Activated T-cell treated with anti-CD3 and anti-CD28 coated beads, Interleukin-2, amount 50 U/mL, for 72 hours (primary cell): ENCODE data around the gene ARPIN. TPM values are rescaled to one million over a fixed set of nuclear protein-coding genes. Genes with fewer than 3 reads are reported as not detected.
"Not testable (repeated sequence)": the region's sequence is repeated elsewhere in the genome, so short reads cannot be mapped to it uniquely, and the experiment has no call there.

ENCODE experiments used
- ATAC-seq, 2 donors: fragments of 150-1000 bp; cut with Tn5 transposase; replicated peaks in 1 of 2; 2 replicates each; pipeline ENCODE4 v1.10.0; 2021; ENCODE audit warnings: moderate library complexity in 2 of 2, mild to moderate bottlenecking in 1 of 2
- DNase-seq, 2 donors: peaks; one replicate each; pipeline ENCODE4 v3.0.0; 2021 to 2022; ENCODE audit warnings: mixed read lengths in 1 of 2
- H3K27ac Mint-ChIP-seq: one replicate; pipeline ENCODE4 v1.8.0; 2022; ENCODE audit warnings: mild to moderate bottlenecking, moderate library complexity, mixed read lengths
- H3K27me3 Mint-ChIP-seq: one replicate; pipeline ENCODE4 v1.8.0; 2022; ENCODE audit warnings: low read depth, mixed read lengths
- H3K36me3 Mint-ChIP-seq, 2 donors: one replicate each; pipeline ENCODE4 v1.8.0; 2022; ENCODE audit warnings: mixed read lengths in 2 of 2, mild to moderate bottlenecking in 1 of 2; ENCODE audit not compliant: insufficient read depth in 2 of 2
- H3K4me1 Mint-ChIP-seq: one replicate; pipeline ENCODE4 v1.8.0; 2022; ENCODE audit warnings: low read depth, mixed read lengths
- H3K4me3 Mint-ChIP-seq, 2 donors: one replicate each; pipeline ENCODE4 v1.8.0; 2022; ENCODE audit warnings: mild to moderate bottlenecking in 2 of 2, mixed read lengths in 2 of 2, moderate library complexity in 2 of 2
- H3K9me3 Mint-ChIP-seq, 2 donors: one replicate each; pipeline ENCODE4 v1.8.0; 2022; ENCODE audit warnings: mixed read lengths in 2 of 2
- total RNA-seq, 2 donors: library from RNA; stranded (reverse); gene quantifications; one replicate each; pipeline ENCODE4 v1.2.3, GENCODE V29; 2022

Gene ARPIN
- total RNA-seq, 2 donors from 2014 or later: not detected

DNA sequence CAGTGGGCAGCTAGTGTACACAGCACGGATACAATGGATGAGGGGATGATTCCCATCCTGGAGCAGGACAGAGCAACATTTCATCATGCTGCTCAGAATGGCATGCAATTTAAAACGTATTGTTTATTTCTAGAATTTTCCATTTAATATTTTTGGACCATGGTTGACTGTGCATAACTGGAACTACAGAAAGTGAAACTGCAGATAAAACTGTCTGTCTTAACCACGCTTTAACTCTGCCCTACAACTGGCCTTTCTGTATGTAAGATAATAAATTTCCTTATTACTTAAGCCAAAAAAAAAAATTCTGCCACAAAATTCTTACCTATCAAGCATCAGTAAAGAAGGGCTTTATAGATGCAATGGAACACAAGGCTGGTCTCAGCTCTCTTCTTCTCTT is 52.3 kb downstream of the ARPIN start:
- DNase-seq: no peak
- H3K4me1 Mint-ChIP-seq: no peaks in the 10 kb centered on the region
- no peak overlapping the region for H3K27ac Mint-ChIP-seq
- peaks cover 0 to 1% of the 10 kb centered on the region in 2 donors for H3K36me3 Mint-ChIP-seq
- no peak overlapping the region for H3K4me3 Mint-ChIP-seq
- ATAC-seq: no peak
- no peaks in the 10 kb centered on the region for H3K27me3 Mint-ChIP-seq
- H3K9me3 Mint-ChIP-seq: no peaks in the 10 kb centered on the region

DNA sequence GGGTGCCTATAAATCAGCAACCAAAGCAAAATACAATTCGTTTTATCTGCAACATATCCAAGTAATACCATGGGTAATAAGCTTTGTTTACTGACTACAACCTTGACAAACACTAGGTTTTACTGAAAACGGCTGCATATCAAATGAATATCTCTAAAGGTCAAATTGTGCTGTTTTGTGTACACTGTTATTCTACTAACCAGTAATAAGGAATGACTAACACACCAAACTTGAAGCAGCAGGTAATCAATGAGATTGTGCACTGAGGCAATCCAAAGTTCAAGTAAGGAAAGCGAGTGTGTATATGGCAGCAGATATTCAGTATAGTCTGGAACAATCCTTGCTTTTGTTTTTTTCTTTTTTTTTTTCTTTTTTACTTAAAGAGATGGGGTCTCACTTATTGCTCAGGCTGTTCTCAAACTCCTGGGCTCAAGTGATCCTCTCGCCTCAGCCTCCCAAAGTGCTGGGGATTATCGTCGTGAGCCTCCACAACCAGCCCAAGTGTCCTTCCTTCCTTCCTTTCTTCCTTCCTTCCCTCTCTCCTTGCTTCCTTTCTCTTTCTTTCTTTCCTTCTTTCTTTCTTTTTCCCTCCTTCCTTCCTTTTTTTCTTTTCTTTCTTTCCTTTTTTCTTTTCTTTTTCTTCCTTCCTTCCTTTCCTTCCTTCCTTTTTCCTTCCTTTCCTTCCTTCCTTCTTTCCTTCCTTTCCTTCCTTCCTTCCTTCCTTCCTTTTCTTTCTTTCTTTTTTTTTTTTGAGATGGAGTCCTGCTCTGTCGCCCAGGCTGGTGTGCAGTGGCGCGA is 53.9 kb downstream of the ARPIN start:
- DNase-seq (no peak), ATAC-seq (no peak)
- H3K4me3 Mint-ChIP-seq: no peak overlapping the region
- no peaks in the 10 kb centered on the region for H3K4me1 Mint-ChIP-seq
- H3K9me3 Mint-ChIP-seq: no peaks in the 10 kb centered on the region
- no peaks in the 10 kb centered on the region for H3K27me3 Mint-ChIP-seq
- H3K36me3 Mint-ChIP-seq: peaks cover 0 to 1% of the 10 kb centered on the region in 2 donors
- H3K27ac Mint-ChIP-seq: no peak overlapping the region

DNA sequence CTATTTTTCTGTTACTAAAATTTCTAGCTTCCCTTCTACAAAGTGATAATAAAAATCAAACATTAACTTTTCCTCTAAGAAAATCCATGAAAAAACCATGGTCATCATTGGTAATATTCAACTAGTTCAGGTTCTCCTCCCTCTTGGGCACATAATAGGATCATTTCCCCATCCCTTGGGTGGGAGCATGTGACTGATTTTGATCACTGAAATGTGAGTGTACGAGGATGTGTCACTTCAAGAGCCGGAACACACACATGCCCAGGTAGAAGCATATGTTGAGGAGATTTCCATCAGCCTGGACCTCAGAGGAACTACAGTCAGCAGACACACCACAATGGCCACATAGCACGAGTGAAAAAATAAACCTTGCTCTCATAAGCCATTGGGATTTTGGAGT is 55.1 kb downstream of the ARPIN start:
- Mint-ChIP-seq H3K36me3 (peaks cover 0 to 1% of the 10 kb centered on the region in 2 donors), H3K27me3 (no peaks in the 10 kb centered on the region), H3K27ac (no peak overlapping the region), H3K4me1 (no peaks in the 10 kb centered on the region), H3K9me3 (no peaks in the 10 kb centered on the region), H3K4me3 (no peak overlapping the region)
- no peak for DNase-seq
- ATAC-seq: no peak

DNA sequence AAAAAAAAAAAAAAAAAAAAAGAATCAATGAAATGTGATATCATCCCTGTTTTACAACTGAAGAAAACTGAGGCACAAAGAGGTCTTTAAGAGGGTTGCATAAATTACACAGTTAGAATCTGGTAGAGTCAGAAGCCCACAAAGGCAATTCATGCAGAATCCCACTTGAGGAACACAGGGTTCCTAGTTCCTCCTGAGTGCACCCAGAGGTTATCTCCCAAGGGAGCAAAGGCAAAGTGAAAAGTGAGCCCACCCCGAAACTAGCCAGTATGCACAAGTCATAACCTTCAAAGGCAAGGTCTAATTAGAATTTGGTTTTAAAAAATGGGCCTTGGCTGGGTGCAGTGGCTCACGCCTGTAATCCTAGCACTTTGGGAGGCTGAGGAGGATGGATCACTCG is 56.8 kb downstream of the ARPIN start:
- Mint-ChIP-seq H3K9me3 (no peaks in the 10 kb centered on the region), H3K4me3 (no peak overlapping the region), H3K4me1 (no peaks in the 10 kb centered on the region), H3K27ac (no peak overlapping the region), H3K36me3 (peaks cover 0 to 4% of the 10 kb centered on the region in 2 donors), H3K27me3 (no peaks in the 10 kb centered on the region)
- no peak for ATAC-seq
- no peak for DNase-seq

DNA sequence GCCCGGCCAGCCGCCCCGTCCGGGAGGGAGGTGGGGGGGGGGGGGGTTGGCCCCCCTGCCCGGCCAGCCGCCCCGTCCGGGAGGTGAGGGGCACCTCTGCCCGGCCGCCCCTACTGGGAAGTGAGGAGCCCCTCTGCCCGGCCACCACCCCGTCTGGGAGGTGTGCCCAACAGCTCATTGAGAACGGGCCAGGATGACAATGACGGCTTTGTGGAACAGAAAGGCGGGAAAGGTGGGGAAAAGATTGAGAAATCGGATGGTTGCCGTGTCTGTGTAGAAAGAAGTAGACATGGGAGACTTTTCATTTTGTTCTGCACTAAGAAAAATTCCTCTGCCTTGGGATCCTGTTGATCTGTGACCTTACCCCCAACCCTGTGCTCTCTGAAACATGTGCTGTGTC is 57.9 kb downstream of the ARPIN start:
- not testable (repeated sequence) for H3K27me3 Mint-ChIP-seq, ATAC-seq, H3K4me3 Mint-ChIP-seq, DNase-seq, H3K4me1 Mint-ChIP-seq, H3K36me3 Mint-ChIP-seq, H3K27ac Mint-ChIP-seq, H3K9me3 Mint-ChIP-seq

DNA sequence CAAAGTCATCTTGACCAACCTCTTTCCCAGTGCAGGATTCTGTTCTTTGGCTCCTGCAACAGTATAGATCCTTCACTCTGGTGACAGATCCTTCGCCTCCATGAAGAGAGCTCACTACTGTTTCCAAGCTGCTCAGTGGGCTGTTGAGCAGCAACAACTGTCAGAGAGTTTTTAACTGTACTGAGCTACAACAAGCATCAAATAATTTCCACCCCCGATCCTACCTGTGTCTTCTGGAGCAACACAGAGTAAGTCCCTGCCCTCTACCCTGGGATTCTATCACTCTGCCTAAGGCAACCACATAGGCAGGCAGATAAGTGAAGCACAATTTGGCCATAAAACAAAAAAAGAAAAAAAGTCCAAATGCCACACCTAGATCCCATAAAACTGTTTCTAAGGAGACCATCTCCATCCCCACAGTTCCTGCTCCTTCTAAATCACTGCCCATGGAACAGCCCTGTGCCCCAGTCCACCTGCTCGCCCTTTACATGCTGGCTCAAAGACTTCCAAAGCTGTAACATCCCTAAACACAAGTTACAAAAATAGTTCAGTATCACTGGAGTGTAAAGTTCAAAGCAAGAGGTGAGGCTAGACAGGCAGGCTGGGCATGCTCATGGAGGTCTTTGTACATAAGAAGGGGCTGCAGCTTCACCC is 60.3 kb downstream of the ARPIN start:
- H3K27ac Mint-ChIP-seq: no peak overlapping the region
- no peaks in the 10 kb centered on the region for H3K4me1 Mint-ChIP-seq
- ATAC-seq (no peak), DNase-seq (no peak)
- H3K4me3 Mint-ChIP-seq: no peak overlapping the region
- peaks cover 0 to 4% of the 10 kb centered on the region in 2 donors for H3K36me3 Mint-ChIP-seq
- no peaks in the 10 kb centered on the region for H3K27me3 Mint-ChIP-seq
- H3K9me3 Mint-ChIP-seq: no peaks in the 10 kb centered on the region

DNA sequence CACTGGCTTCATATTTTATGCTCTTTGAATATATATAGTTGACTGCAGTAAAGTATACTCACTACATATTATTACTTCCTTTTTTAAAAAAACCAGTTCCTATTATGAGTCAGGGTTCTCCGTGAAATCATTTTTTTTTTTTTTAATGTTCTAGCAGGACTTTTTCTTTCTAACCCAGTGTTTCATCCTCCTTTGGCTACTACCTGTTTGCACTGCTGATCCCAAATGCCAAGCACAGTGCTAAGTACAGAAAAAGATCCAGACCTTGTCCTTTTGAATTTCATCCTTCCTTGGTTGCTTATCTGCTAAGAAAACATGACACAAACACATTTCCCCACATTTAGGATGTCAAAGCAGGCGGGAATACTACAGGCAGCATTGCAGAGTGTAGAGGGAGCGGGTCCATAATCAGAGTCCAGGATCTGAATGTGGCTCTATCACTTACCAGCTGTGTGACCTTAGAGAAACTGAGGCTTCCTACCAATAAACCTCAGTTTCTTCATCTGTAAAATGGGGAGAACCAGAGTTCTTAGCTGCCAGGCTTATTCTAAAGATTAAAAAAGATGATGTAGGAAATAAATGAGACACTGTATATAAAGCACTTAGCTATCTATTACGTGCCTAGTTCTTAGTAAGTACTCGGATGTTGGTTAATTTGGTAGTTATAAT is 60.9 kb downstream of the ARPIN start:
- Mint-ChIP-seq H3K36me3 (peaks cover 0 to 4% of the 10 kb centered on the region in 2 donors), H3K9me3 (no peaks in the 10 kb centered on the region), H3K27ac (no peak overlapping the region), H3K4me3 (no peak overlapping the region), H3K4me1 (no peaks in the 10 kb centered on the region), H3K27me3 (no peaks in the 10 kb centered on the region)
- no peak for DNase-seq
- no peak for ATAC-seq

DNA sequence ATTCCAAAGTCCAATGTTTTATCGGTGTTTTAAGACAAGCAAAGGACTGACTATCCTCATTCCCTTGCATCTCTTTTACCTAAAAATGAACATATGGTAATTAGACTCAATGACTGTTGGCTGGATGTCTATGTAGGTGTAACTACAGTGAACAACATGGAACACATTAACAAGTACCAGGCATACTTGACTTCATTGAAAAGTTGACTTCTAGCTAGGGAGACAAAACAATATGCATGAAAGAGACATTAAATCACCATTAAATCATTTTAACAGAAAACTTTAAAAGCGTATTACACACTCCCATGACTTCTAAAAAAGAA is 63.8 kb downstream of the ARPIN start:
- DNase-seq: no peak
- Mint-ChIP-seq H3K9me3 (no peaks in the 10 kb centered on the region), H3K36me3 (peaks cover 0 to 3% of the 10 kb centered on the region in 2 donors), H3K4me1 (no peaks in the 10 kb centered on the region), H3K4me3 (peak overlapping the region in 1 of 2 donors; percentile 31), H3K27me3 (no peaks in the 10 kb centered on the region), H3K27ac (peak overlapping the region; percentile 18)
- ATAC-seq: no peak

DNA sequence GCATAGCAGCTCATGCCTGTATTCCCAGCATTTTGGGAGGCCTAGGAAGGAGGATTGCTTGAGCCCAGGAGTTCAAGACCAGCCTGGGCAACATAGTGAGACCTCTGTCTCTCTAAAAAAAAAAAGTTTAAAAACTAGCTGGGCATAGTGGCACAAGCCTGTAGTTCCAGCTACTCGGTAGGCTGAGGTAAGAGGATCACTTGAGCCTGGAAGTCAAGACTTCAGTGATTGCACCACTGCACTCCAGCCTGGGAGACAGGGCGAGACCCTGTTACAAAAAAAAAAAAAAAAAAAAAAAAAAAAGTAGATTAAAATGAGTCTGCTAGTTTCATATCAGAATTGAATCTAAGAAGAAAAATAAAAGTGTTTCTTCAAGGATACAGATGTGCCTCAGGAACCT is 65.7 kb downstream of the ARPIN start:
- H3K27ac Mint-ChIP-seq: no peak overlapping the region
- H3K4me1 Mint-ChIP-seq: no peaks in the 10 kb centered on the region
- ATAC-seq: no peak
- H3K4me3 Mint-ChIP-seq: no peak overlapping the region
- H3K36me3 Mint-ChIP-seq: peaks cover 0 to 3% of the 10 kb centered on the region in 2 donors
- no peak for DNase-seq
- H3K27me3 Mint-ChIP-seq: no peaks in the 10 kb centered on the region
- no peaks in the 10 kb centered on the region for H3K9me3 Mint-ChIP-seq

DNA sequence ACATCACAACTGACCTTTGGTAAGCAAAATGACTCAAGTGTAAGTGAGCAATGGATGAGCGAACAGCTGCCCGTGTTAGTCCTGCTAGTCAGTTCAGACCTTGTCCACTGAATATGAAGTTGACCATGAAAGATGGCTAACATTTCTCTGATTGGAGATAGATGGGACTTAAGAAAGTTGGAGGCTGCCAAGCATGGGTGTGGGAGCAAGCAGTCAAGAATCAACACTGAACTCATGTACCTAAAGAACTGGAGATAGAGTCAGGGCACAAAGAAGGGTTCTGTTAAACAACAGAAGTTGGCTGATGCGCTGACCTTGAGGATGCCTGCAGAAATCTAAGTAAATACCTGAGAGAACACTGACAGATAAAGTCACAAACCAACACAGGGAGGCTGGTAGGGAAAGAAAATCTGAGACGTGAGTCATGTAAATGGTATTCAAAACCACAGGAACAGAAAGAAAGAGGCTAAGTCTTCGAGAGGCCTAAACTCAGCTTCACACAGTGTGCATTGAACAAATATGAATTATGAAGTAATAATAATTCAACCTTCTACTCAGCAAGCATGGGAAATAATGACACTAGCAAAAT is 67.4 kb downstream of the ARPIN start:
- Mint-ChIP-seq H3K4me1 (no peaks in the 10 kb centered on the region), H3K27me3 (no peaks in the 10 kb centered on the region), H3K4me3 (no peak overlapping the region), H3K36me3 (no peaks in the 10 kb centered on the region), H3K9me3 (no peaks in the 10 kb centered on the region), H3K27ac (peak overlapping the region; percentile 7)
- no peak for DNase-seq
- ATAC-seq: no peak

Other genes starting within 250 kb of the ARPIN start
- gene PLIN1, start 233.6 kb downstream of the ARPIN start, total RNA-seq: 1 to 10 TPM in 1 of 2 donors, under 1 TPM in 1; 0.88 to 1.3 TPM
- gene PEX11A, start 222.2 kb downstream of the ARPIN start, total RNA-seq: 1 to 10 TPM; 4.0 to 7.3 TPM
- under 1 TPM in 1 of 2 donors, not detected in 1; 0.19 TPM for gene WDR93, start 222.1 kb downstream of the ARPIN start, total RNA-seq
- 1 to 10 TPM; 2.4 to 4.5 TPM for gene MESP1, start 161.7 kb downstream of the ARPIN start, total RNA-seq
- not detected for gene MESP2, start 136.6 kb downstream of the ARPIN start, total RNA-seq
- gene ANPEP, start 98.1 kb downstream of the ARPIN start, total RNA-seq: under 1 TPM; 0.28 to 0.43 TPM
- gene AP3S2, start 19.0 kb downstream of the ARPIN start, total RNA-seq: 10 to 100 TPM; 28.5 to 40.2 TPM
- gene ZNF710, start 88.4 kb upstream of the ARPIN start, total RNA-seq: 10 to 100 TPM; 26.6 to 32.3 TPM
- gene IDH2, start 189.5 kb upstream of the ARPIN start, total RNA-seq: 100 to 1,000 TPM; 123 to 170 TPM